LNCAP (cell line): Measurements from ENCODE around the gene EPAS1.

Source experiments
- CTCF ChIP-seq: fragments of 450-650 bp; IDR thresholded peaks from 2 replicates; pipeline ENCODE4 v1.5.1; 2017; ENCODE audit warnings: mild to moderate bottlenecking

EPAS1 gene

GRCh38 chr2:46349115-46349547 lies 51.9 kb downstream of the EPAS1 start:
- no peak for TF ChIP-seq CTCF

- TF ChIP-seq CTCF = no peak
Measured at GRCh38 chr2:46350029-46350689, 53.0 kb downstream of the EPAS1 start.

DNA sequence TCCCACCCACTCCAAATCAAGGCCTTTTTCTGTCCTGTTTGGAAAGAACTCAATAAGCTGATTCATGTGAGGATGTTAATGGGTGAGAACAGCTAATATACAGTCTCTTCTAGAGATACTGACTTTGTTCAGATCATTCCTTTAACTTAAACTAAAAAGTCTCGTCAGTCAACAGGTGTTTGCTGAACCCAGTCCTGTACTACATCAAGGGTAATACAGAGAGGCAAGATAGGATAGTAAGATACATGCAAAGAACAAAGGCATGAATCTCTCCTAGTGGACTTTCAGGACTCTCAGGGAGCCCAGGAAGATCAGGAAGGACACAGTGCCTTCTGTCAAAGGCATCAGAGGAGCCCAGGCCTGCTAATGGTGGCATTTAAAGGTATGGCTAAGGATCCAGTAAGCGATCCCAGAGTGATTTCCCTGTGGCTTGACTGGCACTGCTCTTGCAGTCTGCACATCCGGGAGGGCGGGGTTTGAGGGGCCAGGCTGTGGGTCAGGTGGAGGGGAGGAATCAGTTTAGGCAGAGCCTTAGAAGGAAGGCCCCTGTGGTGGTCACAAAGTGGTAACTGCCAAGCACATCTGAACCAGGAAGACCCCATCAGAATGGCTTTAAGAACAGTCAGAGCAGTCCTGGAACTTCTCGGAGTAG lies 54.0 kb downstream of the EPAS1 start:
- TF ChIP-seq CTCF = no peak

- TF ChIP-seq CTCF = no peak
Measured at GRCh38 chr2:46351750-46352138, 54.5 kb downstream of the EPAS1 start.

- TF ChIP-seq CTCF = no peak
Measured at GRCh38 chr2:46352621-46353020, 55.4 kb downstream of the EPAS1 start.

DNA sequence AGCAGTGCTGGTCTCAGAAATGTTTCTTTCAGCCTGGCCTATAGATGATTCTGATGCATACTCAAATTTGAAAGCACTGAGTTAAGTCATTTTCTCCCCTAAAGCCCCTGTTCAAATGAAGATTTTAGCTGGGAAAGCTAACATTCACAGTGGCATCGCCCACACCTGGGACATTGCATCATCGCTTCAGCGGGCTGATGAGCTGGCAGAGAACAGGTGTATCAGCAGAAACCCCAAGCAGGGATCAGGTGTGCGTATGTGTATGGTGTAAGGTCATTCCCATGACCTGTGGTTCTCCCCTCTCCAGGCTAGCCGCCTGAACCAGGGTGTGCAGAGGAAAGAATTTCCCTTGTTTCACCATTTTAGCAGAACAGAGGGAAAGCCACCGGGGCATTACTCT lies 56.3 kb downstream of the EPAS1 start:
- no peak for TF ChIP-seq CTCF

- no peak for TF ChIP-seq CTCF
Measured at GRCh38 chr2:46355756-46356155, 58.5 kb downstream of the EPAS1 start.
